Measurements from ENCODE around the gene TRUB1. TPM values are rescaled to one million over a fixed set of nuclear protein-coding genes. Genes with fewer than 3 reads are reported as not detected.

Gene TRUB1
- total and polyA plus RNA-seq, 12 donors = 7.9 to 106 (median 52.4) TPM

- no peak for TF ChIP-seq POLR2A (IDR thresholded peaks at IDR 0.05)
- no peak for TF ChIP-seq CTCF (IDR thresholded peaks at IDR 0.05)
Observed at GRCh38 chr10:114953047-114953446, 15.1 kb downstream of the TRUB1 start.

DNA sequence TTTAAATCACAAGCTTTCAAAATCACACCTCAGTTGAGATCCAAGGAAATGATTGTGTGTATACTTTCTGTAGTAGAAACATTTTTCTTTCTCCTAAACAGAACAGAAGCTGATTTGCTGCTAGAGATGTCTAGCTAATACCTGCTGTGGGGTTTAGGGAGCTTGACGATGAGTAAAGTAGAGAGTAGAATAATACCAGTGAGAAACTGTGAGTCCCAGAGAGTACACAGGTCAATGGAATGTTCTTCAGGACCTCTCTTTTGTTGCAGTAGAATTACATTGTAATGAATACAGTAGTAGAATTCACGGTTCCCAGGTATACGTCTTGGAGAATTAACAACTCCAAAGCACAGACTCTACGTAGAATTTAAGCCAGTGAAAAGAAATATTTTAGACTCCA, 18.0 kb downstream of the TRUB1 start:
- Histone ChIP-seq H3K4me1 (replicated peaks in 1 of 2) (peaks cover 0 to 11% of the 10 kb centered on the region in 2 donors), H3K36me3 (replicated peaks in 1 of 2) (no peaks in the 10 kb centered on the region), H3K4me3 (no peak overlapping the region), H3K27me3 (no peaks in the 10 kb centered on the region), H3K9me3 (replicated peaks in 1 of 3) (no peaks in the 10 kb centered on the region), H3K27ac (no peak overlapping the region)
- WGBS, 4 donors = 93 to 97% (median 96%) methylated on average over 4 of the region's 4 CpGs
- DNase-seq = no peak
- intact Hi-C loops (cut with DNase I) = no loop called here
- no peak for TF ChIP-seq CTCF (IDR thresholded peaks at IDR 0.05)
- no peak for TF ChIP-seq POLR2A (IDR thresholded peaks at IDR 0.05)

More at GRCh38 chr10:114953047-114953446, 15.1 kb downstream of the TRUB1 start:
- no peak overlapping the region for H3K27ac ChIP-seq
- intact Hi-C loops (cut with DNase I) = no loop called here
- no peaks in the 10 kb centered on the region for H3K27me3 ChIP-seq
- no peak for DNase-seq
- H3K4me3 ChIP-seq = no peak overlapping the region
- no peaks in the 10 kb centered on the region for H3K9me3 ChIP-seq (replicated peaks in 1 of 3)
- H3K36me3 ChIP-seq (replicated peaks in 1 of 2) = no peaks in the 10 kb centered on the region
- H3K4me1 ChIP-seq (replicated peaks in 1 of 2) = peaks cover 2 to 26% of the 10 kb centered on the region in 2 donors
- whole genome bisulfite sequencing, 4 donors = 90 to 93% (median 90%) methylated on average over 4 of the region's 4 CpGs

DNA sequence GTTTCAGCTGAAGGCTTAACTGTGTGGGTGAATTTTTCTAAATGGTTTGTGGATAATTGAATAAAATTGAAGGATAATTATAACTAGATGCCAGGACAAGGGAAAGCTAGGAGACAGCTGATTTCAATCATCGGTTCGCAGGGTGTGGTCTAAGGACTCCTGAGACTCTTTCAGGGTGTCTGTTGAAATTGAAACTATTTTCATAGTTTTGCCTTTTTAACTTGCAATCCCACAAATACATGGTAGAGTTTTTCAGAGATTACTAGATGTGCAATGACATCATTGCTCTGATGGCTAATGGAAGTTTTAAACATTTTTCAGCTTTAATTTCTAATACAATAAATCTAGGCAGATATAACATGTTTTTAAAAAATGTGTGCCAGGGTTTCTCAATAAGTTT, 18.5 kb downstream of the TRUB1 start:
- WGBS, 4 donors = 88 to 94% (median 90%) methylated on average over 2 of the region's 2 CpGs
- Histone ChIP-seq H3K4me3 (no peak overlapping the region), H3K27ac (no peak overlapping the region), H3K9me3 (replicated peaks in 1 of 3) (no peaks in the 10 kb centered on the region), H3K27me3 (no peaks in the 10 kb centered on the region), H3K36me3 (replicated peaks in 1 of 2) (no peaks in the 10 kb centered on the region), H3K4me1 (replicated peaks in 1 of 2) (peaks cover 0 to 11% of the 10 kb centered on the region in 2 donors)
- no peak for TF ChIP-seq CTCF (IDR thresholded peaks at IDR 0.05)
- TF ChIP-seq POLR2A (IDR thresholded peaks at IDR 0.05) = no peak
- intact Hi-C loops (cut with DNase I) = no loop called here
- no peak for DNase-seq

- 83 to 92% (median 87%) methylated on average over 1 of the region's 1 CpG for WGBS, 4 donors
- no peak for TF ChIP-seq CTCF (IDR thresholded peaks at IDR 0.05)
- no peak for TF ChIP-seq POLR2A (IDR thresholded peaks at IDR 0.05)
- intact Hi-C loops (cut with DNase I) = no loop called here
- Histone ChIP-seq H3K27me3 (no peaks in the 10 kb centered on the region), H3K4me1 (replicated peaks in 1 of 2) (peaks cover 0 to 11% of the 10 kb centered on the region in 2 donors), H3K9me3 (replicated peaks in 1 of 3) (no peaks in the 10 kb centered on the region), H3K27ac (no peak overlapping the region), H3K4me3 (no peak overlapping the region), H3K36me3 (replicated peaks in 1 of 2) (no peaks in the 10 kb centered on the region)
- DNase-seq = no peak
Observed at GRCh38 chr10:114957122-114957521, 19.1 kb downstream of the TRUB1 start.
